ENCODE measurements around the gene DENND4C.
"Not testable (repeated sequence)": the region's sequence is repeated elsewhere in the genome, so short reads cannot be mapped to it uniquely, and the experiment has no call there.

DNA sequence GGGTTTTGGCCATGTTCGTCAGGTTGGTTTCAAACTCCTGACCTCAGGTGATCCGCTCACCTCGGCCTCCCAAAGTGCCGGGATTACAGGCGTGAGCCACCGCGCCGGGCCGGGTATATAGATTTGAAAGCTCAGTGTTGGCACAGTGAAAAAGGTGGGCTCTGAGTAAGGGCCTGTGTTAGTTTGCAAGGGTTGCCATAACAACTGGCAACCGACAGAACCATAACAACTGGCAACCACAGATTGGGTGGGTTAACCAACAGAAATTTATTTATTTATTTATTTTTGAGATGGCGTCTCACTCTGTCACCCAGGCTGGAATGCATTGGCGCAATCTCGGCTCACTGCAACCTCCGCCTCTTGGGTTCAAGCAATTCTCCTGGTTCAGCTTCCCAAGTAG lies 154.7 kb downstream of the DENND4C start:
- not testable (repeated sequence) for TF ChIP-seq POLR2AphosphoS5 (IDR thresholded peaks at IDR 0.05; ENCODE audit: low read depth, low read length); TAF1 (IDR thresholded peaks at IDR 0.05; ENCODE audit: low read depth, low read length); POLR2A (IDR thresholded peaks at IDR 0.05; ENCODE audit: low read depth, low read length); POU2F2 (IDR thresholded peaks at IDR 0.05; ENCODE audit: low read depth, low read length); PAX5 (IDR thresholded peaks at IDR 0.05; ENCODE audit: insufficient read depth, low read length, severe bottlenecking)
